ENCODE measurements around the gene GLRA3. TPM values are rescaled to one million over a fixed set of nuclear protein-coding genes. Genes with fewer than 3 reads are reported as not detected.

The GLRA3 gene
- total and polyA plus RNA-seq, 8 donors, result 0.04 to 0.49 (median 0.12) TPM

GRCh38 chr4:174595141-174595929 lies 233.7 kb downstream of the GLRA3 start:
- WGBS, 2 donors, result 81 to 84% methylated on average over 4 of the region's 4 CpGs
- no peak for TF ChIP-seq CTCF (IDR thresholded peaks at IDR 0.05)
- DNase-seq (no peak), ATAC-seq (no peak), FAIRE-seq (no peak)
- Histone ChIP-seq H3K27ac (no peak overlapping the region), H3K4me1 (no peaks in the 10 kb centered on the region), H3K4me3 (no peak overlapping the region), H3K27me3 (no peaks in the 10 kb centered on the region), H3K36me3 (no peaks in the 10 kb centered on the region), H3K9me3 (no peaks in the 10 kb centered on the region)
- intact Hi-C loops (cut with DNase I), result no loop called here

DNA sequence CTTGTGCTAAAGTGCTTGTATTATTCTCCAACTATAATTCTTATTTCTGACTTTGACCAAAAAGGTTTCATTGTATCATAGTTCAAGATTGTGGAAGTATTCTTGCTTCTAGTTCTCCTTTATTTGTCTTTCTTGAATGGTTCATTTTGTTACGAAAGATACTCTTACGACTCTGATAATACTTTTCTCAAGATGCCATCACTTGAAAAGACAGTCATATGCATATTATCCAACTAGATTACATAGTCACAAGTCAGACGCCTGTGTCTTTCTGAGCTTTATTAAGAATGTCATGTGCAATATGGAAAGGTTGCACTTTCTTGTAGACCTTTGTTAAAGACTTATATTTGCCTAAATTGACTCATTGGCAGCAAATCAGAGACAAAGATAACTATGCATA lies 235.3 kb downstream of the GLRA3 start:
- TF ChIP-seq CTCF (IDR thresholded peaks at IDR 0.05), result no peak
- DNase-seq (no peak), ATAC-seq (no peak), FAIRE-seq (no peak)
- no peak overlapping the region for H3K4me3 ChIP-seq
- H3K36me3 ChIP-seq, result no peaks in the 10 kb centered on the region
- WGBS, 2 donors, result 74 to 81% methylated on average over 3 of the region's 3 CpGs
- intact Hi-C loops (cut with DNase I), result no loop called here
- no peak overlapping the region for H3K27ac ChIP-seq
- H3K9me3 ChIP-seq, result no peaks in the 10 kb centered on the region
- H3K27me3 ChIP-seq, result no peaks in the 10 kb centered on the region
- H3K4me1 ChIP-seq, result no peaks in the 10 kb centered on the region

GRCh38 chr4:174592985-174593335 lies 236.1 kb downstream of the GLRA3 start:
- TF ChIP-seq CTCF (IDR thresholded peaks at IDR 0.05), result no peak
- Histone ChIP-seq H3K27me3 (no peaks in the 10 kb centered on the region), H3K9me3 (no peaks in the 10 kb centered on the region), H3K4me3 (no peak overlapping the region), H3K4me1 (no peaks in the 10 kb centered on the region), H3K27ac (no peak overlapping the region), H3K36me3 (no peaks in the 10 kb centered on the region)
- whole genome bisulfite sequencing, 2 donors, result 71 to 73% methylated on average over 3 of the region's 3 CpGs
- ATAC-seq (peak in 1 of 4 donors; percentile 38), FAIRE-seq (no peak), DNase-seq (no peak)
- intact Hi-C loops (cut with DNase I), result no loop called here

DNA sequence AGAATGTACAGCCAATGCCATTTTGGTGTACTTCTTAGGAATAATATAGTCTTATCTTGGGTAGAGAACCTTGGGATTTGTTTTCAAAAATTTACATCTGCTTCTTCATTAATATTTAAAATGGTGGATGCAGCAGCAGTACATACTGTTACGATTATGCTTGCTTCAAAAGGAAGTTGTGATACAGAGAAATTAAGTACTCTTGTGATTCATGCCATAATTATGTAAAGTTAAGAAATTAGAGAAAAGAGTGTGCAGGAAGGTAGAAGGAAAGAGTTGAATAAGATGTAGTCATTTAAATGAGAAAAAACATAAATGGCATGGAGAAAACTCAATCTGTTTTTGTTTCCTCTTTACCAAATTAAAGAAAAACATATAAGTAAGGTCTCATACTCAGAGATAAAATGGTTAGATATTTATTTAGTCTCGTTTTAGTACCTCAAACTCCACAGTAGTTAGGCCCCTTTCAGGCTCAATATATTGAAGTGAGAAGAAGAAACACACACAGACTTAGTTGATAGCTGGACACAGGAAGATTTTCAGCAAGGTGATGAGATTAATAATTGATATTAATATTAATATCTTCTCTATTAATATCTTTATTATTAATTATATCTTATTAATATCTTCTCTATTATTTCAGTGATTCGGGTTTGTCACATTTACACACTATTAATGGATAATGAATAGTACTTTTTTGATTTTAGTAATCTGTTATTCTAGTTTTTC lies 236.6 kb downstream of the GLRA3 start:
- Histone ChIP-seq H3K4me1 (no peaks in the 10 kb centered on the region), H3K9me3 (no peaks in the 10 kb centered on the region), H3K27me3 (no peaks in the 10 kb centered on the region), H3K27ac (no peak overlapping the region), H3K4me3 (no peak overlapping the region), H3K36me3 (no peaks in the 10 kb centered on the region)
- FAIRE-seq (no peak), DNase-seq (no peak), ATAC-seq (no peak)
- no peak for TF ChIP-seq CTCF (IDR thresholded peaks at IDR 0.05)
- intact Hi-C loops (cut with DNase I), result no loop called here
- WGBS, 2 donors, result 60 to 65% methylated on average over 3 of the region's 3 CpGs
